ENCODE results near the gene FSD1.
"Not testable (repeated sequence)": the region's sequence is repeated elsewhere in the genome, so short reads cannot be mapped to it uniquely, and the experiment has no call there.

FSD1 gene

DNA sequence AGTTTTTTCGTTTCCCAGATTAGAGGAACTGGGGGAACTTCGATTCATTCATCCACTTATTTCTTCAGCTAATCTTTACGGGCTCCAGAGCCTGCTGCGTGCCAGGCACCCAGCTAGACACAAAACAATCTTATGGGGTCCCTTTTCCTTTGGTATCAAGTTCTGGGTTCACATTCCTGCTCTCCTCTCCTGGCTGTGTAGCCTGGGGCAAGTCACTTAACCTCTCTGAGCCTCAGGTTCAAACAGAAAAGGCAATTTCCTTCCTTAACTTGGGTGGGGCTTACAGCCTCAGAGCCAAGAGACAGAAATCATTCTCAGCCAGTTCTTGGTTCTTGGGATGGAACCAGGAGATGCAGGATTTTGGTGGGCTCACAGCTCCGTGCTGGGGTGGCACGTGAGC, 19.4 kb upstream of the FSD1 start:
- DNase-seq (ENCODE audit: low spot score): no peak

DNA sequence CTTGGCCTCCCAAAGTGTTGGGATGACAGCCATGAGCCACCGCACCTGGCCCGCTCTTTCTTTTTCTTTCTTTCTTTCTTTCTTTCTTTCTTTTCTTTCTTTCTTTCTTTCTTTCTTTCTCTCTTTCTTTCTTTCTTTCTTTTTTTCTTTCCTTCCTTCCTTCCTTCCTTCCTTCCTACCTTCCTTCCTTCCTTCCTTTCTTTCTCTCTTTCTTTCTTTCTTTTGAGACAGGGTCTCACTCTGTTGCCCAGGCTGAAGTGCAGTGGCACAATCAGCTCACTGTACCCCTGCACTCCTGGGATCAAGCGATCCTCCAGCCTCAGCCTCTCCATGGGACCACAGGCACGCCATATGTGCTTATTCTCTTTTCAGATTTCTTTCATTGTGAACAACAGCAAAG, 18.3 kb upstream of the FSD1 start:
- not testable (repeated sequence) for DNase-seq (ENCODE audit: low spot score)

GRCh38 chr19:4288091-4288777, 16.2 kb upstream of the FSD1 start:
- DNase-seq (ENCODE audit: low spot score): no peak

GRCh38 chr19:4291184-4291732, 13.1 kb upstream of the FSD1 start:
- no peak for DNase-seq (ENCODE audit: low spot score)

GRCh38 chr19:4292515-4292914, 11.9 kb upstream of the FSD1 start:
- DNase-seq (ENCODE audit: low spot score): no peak

DNA sequence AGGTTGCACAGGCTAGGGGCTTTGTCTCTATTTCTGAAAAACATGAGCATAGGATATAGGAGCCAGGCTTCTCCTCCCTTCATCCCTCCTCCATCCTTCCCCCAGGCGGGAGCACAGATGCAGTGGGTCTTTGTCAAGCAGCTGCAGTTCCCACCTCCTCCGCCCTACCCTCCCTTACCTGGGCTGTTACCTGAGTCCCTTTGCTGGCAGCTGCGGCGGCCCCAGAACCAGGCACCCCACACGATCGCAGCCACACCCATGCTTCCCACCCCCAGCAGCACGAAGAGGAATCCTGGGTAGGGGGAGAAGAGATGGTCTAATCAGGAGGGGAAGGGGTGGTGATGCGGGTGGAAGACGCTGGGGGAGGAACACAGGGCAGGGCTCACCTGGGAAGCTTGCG, 10.0 kb upstream of the FSD1 start:
- DNase-seq (ENCODE audit: low spot score): no peak

- DNase-seq (ENCODE audit: low spot score): no peak
Observed at GRCh38 chr19:4295972-4296771, 8.2 kb upstream of the FSD1 start.

DNA sequence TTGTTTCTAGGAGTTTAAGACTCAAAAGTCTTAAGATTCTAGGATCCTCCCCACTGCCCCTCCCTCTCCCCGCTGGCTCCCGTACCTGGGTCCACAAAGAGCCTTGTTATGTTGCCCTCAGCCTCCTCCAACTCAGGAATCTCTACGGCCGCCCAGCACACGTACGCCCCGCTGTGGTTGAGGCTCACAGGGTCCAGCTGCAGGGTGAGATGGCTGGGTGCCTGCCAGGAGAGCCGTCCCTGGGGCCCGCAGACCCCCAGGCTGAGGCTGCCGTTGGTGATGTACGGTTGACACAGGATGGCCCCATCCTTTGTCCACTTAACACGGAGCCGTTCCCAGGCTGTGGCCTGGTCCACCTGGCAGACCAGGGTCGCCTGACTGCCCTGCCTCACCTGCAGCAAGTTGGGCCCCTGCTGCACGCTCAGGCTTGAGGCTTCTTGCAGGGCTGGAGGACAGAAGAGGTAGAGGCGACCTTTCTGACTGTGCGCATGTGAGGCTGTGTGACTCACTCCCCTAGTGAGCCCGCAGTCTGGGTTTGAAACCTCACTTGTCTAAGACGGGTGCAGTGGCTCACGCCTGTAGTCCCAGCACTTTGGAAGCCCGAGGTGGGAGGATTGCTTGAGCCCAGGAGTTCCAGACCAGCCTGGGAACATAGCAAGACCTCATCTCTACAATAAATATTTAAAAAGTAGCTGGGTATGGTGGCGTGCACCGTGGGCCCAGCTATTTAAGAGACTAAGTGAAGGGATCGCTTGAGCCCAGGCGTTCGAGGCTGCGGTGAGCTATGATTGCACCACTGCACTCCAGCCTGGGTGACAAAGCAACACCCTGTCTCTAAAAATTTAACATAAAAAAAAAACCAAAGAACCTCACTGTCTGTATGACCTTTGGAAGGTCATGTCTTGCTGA, 6.2 kb upstream of the FSD1 start:
- DNase-seq (ENCODE audit: low spot score): no peak

DNA sequence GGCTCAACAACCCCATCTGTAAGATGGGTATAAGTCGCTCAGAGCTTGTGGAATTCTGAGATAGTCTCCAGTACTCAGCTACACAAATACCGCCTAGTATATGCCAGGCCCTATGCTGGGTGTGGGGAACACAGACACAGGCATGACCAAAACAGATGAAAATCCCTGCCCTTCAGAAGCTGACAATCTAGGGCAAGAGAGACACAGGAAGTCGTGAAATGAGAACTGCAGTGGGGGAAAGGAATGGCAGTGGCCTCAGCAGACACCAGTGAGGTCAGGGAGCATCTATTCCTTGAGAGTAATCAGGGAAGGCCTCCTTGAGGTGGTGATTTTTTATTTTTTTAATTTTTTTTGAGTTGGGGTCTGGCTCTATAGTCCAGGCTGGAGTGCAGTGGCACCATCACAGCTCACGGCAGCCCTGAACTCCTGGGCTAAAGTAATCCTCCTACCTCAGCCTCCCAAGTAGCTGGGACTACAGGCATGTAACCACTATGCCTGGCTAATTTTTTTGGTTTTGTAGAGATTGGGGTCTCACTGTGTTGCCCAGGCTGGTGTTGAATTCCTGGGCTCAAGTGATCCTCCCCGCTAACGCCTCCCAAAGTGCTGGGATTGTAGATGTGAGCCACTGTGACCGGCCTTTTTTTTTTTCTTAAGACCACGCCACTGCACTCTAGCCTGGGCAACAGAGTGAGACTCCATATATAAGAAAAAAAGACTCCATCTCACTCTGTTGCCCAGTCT, 5.4 kb upstream of the FSD1 start:
- no peak for DNase-seq (ENCODE audit: low spot score)

- DNase-seq (ENCODE audit: low spot score): no peak
Observed at GRCh38 chr19:4300589-4300988, 3.8 kb upstream of the FSD1 start.

DNA sequence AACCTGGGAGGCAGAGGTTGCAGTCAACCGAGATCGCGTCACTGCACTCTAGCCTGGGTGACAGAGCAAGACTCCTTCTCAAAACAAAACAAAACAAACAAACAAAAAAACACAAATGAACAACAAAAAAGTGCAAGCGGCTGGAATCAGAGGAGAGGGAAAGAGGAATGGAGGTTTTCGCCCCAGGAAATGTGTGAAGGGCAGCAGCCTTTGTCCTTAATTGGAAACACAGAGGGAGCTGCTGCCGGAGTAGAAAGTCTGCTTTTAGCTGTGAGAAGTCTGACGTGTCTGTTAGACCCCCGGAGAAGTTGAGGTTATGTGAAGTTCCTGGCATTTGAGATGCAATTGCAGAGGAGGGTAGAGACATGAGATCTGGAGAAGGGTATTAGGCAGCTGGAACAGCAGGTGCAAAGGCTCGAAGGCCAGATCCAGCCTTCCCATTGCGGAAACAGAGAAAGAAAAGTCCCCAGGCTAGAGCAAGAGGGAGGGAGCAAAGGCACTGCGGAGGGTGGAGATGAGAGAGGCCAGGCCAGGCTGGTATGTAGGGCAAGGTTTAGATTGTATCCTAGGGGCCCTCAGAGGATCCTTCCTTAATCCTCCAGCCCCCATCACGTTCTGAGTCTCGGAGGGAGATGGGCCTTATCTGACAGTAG, 2.7 kb upstream of the FSD1 start:
- no peak for DNase-seq (ENCODE audit: low spot score)

DNA sequence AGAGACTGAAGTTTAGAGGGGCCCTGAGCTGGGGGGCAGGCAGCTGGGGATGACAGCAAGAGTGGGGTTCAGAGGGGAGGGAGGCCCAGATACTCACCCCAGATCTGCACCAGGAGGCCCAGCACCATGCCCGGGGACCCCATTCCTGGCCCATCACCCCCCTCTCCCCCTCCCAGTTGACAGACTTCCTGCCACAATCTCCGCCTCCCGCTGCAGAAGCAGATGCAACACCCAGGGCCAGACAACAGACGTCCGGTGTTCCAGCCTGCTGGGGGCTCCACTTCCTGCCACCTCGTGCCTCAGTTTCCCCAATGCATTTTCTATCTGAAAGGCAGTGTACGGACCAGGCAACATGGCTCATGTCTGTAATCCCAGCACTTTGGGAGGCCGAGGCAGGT, 2.2 kb upstream of the FSD1 start, which contains the start of gene TMIGD2:
TSS of gene TMIGD2 (minus strand) at position 147 of the 398 bp plus-strand sequence. CDS start at position 143, 4 bp downstream.
- DNase-seq (ENCODE audit: low spot score): no peak

DNA sequence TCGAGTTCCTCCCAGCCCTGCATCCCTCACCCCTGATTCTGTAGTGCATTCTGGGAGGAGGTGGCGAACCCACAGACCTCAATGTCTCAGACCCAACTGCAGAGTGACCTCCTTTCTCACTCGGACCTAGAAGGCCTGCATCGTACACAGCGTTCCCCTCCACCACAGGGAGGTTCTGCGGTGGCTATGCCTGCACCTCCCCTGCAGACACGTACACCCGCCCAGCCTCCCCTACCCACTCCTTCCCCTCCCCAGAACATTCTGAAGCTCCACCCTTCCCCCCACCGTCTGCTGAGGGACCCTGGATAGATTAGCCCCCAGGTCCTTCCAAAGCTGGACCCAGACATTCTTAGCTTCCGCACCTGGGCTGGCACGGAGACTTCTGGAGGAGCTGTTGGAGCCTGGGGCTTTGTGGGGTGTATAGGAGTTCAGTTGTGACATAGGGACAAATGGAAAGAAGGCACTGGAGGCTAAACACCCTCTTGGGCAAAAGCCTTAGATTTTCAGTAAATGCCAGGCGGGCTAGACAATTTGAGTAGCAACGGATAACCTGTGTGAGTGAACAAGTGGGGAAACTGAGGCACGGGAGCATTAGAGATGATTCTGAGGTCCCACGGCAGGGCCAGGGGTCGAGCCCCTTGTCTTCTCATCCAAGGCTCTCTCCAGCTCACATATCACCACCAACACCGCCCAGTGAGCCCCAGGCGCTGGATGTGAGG, 420 bp upstream of the FSD1 start:
- DNase-seq (ENCODE audit: low spot score): no peak

DNA sequence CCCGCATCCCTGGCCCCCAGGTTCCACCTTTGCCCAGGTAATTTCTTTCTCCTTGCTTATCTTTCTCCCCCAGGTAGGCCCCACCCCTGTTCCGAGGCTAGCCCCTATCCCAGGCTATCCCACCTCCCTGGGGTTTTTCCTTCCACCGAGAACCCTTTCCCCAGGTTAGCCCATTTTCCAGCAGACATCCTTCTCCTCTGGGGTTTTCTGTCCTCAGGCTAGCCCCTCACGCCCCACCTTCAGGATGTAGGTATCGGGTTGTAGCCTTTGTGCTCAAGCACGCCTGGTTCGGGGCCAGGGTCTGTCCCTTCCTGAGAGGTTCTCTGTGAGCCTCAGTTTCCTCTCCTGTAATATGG, 837 bp downstream of the FSD1 start:
- DNase-seq (ENCODE audit: low spot score): no peak

GRCh38 chr19:4305659-4306058, 1.3 kb downstream of the FSD1 start:
- no peak for DNase-seq (ENCODE audit: low spot score)

GRCh38 chr19:4310247-4311121, 6.1 kb downstream of the FSD1 start:
- DNase-seq (ENCODE audit: low spot score): no peak

GRCh38 chr19:4313847-4314490, 9.6 kb downstream of the FSD1 start:
- DNase-seq (ENCODE audit: low spot score): no peak

- no peak for DNase-seq (ENCODE audit: low spot score)
Observed at GRCh38 chr19:4316956-4317355, 12.6 kb downstream of the FSD1 start.

DNA sequence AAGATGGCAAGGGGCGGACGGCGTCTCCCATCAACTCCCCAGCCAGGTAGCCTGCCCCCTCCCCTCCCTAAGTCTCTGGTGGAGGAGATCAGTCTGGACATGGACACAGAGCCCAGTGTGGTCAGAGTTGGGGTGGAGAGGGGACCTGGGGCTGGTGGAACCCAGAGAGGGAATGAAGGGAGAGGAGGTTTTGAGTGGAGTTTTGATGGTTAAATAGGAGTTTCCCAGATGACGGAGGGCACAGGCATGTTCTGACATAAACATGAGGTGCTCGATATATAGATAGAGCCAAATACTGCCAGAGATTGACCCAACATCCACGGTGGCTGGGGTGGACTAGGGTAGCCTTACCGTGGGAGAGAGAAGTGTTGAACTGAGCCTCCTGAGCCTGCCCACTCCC, 14.1 kb downstream of the FSD1 start:
- DNase-seq (ENCODE audit: low spot score): no peak

All from HuH-7.5 (cell line).